Measurements from ENCODE around the gene CHST7.

The CHST7 gene

GRCh38 chrX:46573892-46574773, 568 bp downstream of the CHST7 start:
- DNase-seq = peak; percentile 51 to 59

- DNase-seq = peak; percentile 32 to 41
These were observed 1.3 kb downstream of the CHST7 start for GRCh38 chrX:46574774-46575381.

GRCh38 chrX:46575586-46575985, 2.0 kb downstream of the CHST7 start:
- DNase-seq = no peak

GRCh38 chrX:46575991-46576392, 2.4 kb downstream of the CHST7 start:
- DNase-seq = no peak

- DNase-seq = no peak
These were observed 2.9 kb downstream of the CHST7 start for GRCh38 chrX:46576458-46576857.

GRCh38 chrX:46577221-46578005, 3.8 kb downstream of the CHST7 start:
- DNase-seq = no peak

- DNase-seq = no peak
These were observed 5.7 kb downstream of the CHST7 start for GRCh38 chrX:46579250-46579649.

- DNase-seq = no peak
These were observed 7.0 kb downstream of the CHST7 start for GRCh38 chrX:46580613-46581012.

GRCh38 chrX:46582325-46582724, 8.8 kb downstream of the CHST7 start:
- no peak for DNase-seq

- no peak for DNase-seq
These were observed 9.4 kb downstream of the CHST7 start for GRCh38 chrX:46582966-46583365.

GRCh38 chrX:46584736-46585135, 11.2 kb downstream of the CHST7 start:
- no peak for DNase-seq

GRCh38 chrX:46587158-46587557, 13.6 kb downstream of the CHST7 start:
- peak in 1 of 2 donors; percentile 13 for DNase-seq

- DNase-seq = no peak
These were observed 14.2 kb downstream of the CHST7 start for GRCh38 chrX:46587753-46588171.

- peak; percentile 32 to 47 for DNase-seq
These were observed 14.7 kb downstream of the CHST7 start for GRCh38 chrX:46588263-46588662.

- no peak for DNase-seq
These were observed 16.6 kb downstream of the CHST7 start for GRCh38 chrX:46589977-46590723.

- DNase-seq = no peak
These were observed 21.5 kb downstream of the CHST7 start for GRCh38 chrX:46595084-46595483.

GRCh38 chrX:46597208-46597607, 23.6 kb downstream of the CHST7 start:
- no peak for DNase-seq

- no peak for DNase-seq
These were observed 24.2 kb downstream of the CHST7 start for GRCh38 chrX:46597771-46598170.

- DNase-seq = no peak
These were observed 25.5 kb downstream of the CHST7 start for GRCh38 chrX:46599051-46599560.

- DNase-seq = no peak
These were observed 27.7 kb downstream of the CHST7 start for GRCh38 chrX:46601283-46601682.

- no peak for DNase-seq
These were observed 29.0 kb downstream of the CHST7 start for GRCh38 chrX:46602468-46603102.

GRCh38 chrX:46607916-46608315, 34.4 kb downstream of the CHST7 start:
- DNase-seq = no peak
